IMR-90 (cell line): ENCODE results near the gene KLHL14.

Experiments
- CTCF ChIP-seq: conservative IDR thresholded peaks from 2 replicates; pipeline ENCODE4 v1.5.1; 2012; ENCODE audit warnings: mild to moderate bottlenecking, low read depth, low read length, improper control_type of control experiment
- MAFK ChIP-seq: IDR thresholded peaks from 2 replicates; pipeline ENCODE4 v1.6.1; 2012; ENCODE audit warnings: low read depth, low read length, improper control_type of control experiment
- POLR2A ChIP-seq: IDR thresholded peaks from 2 replicates; pipeline ENCODE4 v1.6.1; 2012; ENCODE audit warnings: mild to moderate bottlenecking, low read depth, low read length

GRCh38 chr18:32730620-32731091, 42.2 kb downstream of the KLHL14 start:
- TF ChIP-seq POLR2A, result no peak
- no peak for TF ChIP-seq CTCF
- TF ChIP-seq MAFK, result no peak
